Breast epithelium (tissue), 4 donors: ENCODE data around the gene SLC29A4. TPM values are rescaled to one million over a fixed set of nuclear protein-coding genes. Genes with fewer than 3 reads are reported as not detected.

Source experiments
- DNase-seq, 2 donors: peaks; one replicate each; pipeline ENCODE4 v3.0.0-alpha.2; 2019; ENCODE audit warnings: low spot score in 2 of 2
- H3K27ac ChIP-seq, 2 donors: fragments of 200-600 bp; sonication (generic) in 1 of 2; one replicate each; pipeline ENCODE4 v1.5.1; 2016 to 2019; ENCODE audit warnings: mild to moderate bottlenecking in 1 of 2
- H3K27me3 ChIP-seq, 2 donors: fragments of 200-600 bp; sonication (generic) in 1 of 2; one replicate each; pipeline versions ENCODE4 v1.5.1 to v1.6.0; 2017 to 2019; ENCODE audit warnings: control low read depth in 1 of 2, mild to moderate bottlenecking in 1 of 2
- H3K36me3 ChIP-seq: fragments of 200-600 bp; one replicate; pipeline ENCODE4 v1.5.1; 2019
- H3K4me1 ChIP-seq, 2 donors: fragments of 200-600 bp; sonication (generic); one replicate each; pipeline ENCODE4 v1.5.1; 2016 to 2019; ENCODE audit warnings: control low read depth in 1 of 2
- H3K4me3 ChIP-seq, 3 donors: fragments of 200-600 bp; sonication (generic); 1 replicate in 2 of 3; 2 replicates in 1 of 3; pipeline ENCODE4 v1.5.1; 2016 to 2019; ENCODE audit warnings: mild to moderate bottlenecking in 3 of 3, moderate library complexity in 2 of 3
- H3K9me3 ChIP-seq, 2 donors: fragments of 200-600 bp; sonication (generic) in 1 of 2; one replicate each; pipeline ENCODE4 v1.5.1; 2016 to 2019; ENCODE audit warnings: control low read depth in 1 of 2
- POLR2A ChIP-seq: fragments of 450-650 bp; IDR thresholded peaks from one replicate; pipeline ENCODE4 v1.6.1; 2016; ENCODE audit warnings: antibody characterized with exemption, mild to moderate bottlenecking, moderate library complexity
- POLR2AphosphoS5 ChIP-seq, 3 donors: sonication (generic); formaldehyde crosslinking; IDR thresholded peaks; one replicate each; pipeline ENCODE4 v1.6.1; 2017; ENCODE audit warnings: antibody characterized with exemption in 3 of 3
- intact Hi-C: fragments of 100-400 bp; cut with DNase I; formaldehyde crosslinking; loops from one replicate; pipeline ENCODE4 v1.15.1; 2023; ENCODE audit warnings: low total_unique reads
- total RNA-seq, 3 donors: library from RNA; depleted of rRNA; stranded (reverse); fragments of >200 nt; gene quantifications; one replicate each; pipeline ENCODE4 v1.1.0, GENCODE V29; 2016
- TF ChIP-seq, protein P1 (sequence below), 3 donors: fragments of 450-650 bp; IDR thresholded peaks; one replicate each; pipeline ENCODE4 v1.5.1; 2016 to 2017; ENCODE audit warnings: antibody characterized with exemption in 3 of 3, mild to moderate bottlenecking in 3 of 3, moderate library complexity in 3 of 3

The SLC29A4 gene
- total RNA-seq, 3 donors from 2014 or later, result 1.3 to 13.8 (median 2.3) TPM

DNA sequence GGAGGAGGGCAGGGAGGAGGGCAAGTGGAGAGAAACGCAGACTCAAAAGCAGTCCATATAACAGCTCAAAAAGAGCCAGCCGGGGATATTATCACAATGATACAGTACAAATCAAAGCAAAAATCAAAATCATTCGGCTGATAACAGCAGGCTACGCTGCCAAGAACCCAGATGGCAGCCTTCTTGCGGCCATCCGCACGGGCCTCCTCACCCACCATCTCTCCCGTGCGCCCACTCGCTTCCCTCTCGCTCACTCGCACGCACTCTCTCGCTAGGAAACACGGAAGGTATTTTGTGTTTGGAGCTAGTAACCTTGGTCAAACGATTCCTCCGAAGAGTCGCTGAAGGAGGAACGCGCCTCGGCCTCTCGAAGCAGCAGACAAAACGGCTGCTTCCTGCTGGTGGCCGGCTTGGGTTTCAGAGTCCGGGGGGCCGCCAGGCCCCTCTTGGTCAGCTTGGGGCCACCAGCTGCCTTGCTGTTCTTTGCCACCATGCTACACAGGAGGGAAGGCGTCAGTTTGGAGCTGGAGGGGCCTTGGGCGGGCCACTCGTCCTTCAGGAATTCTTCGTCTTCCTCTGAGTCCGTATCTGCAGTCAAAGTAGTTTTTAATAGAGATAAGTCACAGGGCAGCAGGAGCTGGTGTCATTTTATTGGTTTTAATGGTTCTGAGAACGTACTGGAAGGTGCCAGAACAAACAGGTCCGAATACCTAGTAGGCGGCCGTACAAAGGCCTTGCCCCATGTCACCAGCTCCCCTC, 68.9 kb downstream of the SLC29A4 start:
- no peak for TF ChIP-seq POLR2A
- TF ChIP-seq, protein P1, sequence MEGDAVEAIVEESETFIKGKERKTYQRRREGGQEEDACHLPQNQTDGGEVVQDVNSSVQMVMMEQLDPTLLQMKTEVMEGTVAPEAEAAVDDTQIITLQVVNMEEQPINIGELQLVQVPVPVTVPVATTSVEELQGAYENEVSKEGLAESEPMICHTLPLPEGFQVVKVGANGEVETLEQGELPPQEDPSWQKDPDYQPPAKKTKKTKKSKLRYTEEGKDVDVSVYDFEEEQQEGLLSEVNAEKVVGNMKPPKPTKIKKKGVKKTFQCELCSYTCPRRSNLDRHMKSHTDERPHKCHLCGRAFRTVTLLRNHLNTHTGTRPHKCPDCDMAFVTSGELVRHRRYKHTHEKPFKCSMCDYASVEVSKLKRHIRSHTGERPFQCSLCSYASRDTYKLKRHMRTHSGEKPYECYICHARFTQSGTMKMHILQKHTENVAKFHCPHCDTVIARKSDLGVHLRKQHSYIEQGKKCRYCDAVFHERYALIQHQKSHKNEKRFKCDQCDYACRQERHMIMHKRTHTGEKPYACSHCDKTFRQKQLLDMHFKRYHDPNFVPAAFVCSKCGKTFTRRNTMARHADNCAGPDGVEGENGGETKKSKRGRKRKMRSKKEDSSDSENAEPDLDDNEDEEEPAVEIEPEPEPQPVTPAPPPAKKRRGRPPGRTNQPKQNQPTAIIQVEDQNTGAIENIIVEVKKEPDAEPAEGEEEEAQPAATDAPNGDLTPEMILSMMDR (IDR thresholded peaks at IDR 0.05), result no peak
- no peak for TF ChIP-seq POLR2AphosphoS5 (IDR thresholded peaks at IDR 0.05)
- H3K27me3 ChIP-seq, result no peaks in the 10 kb centered on the region
- no peaks in the 10 kb centered on the region for H3K9me3 ChIP-seq
- DNase-seq, result no peak
- intact Hi-C loops, result no loop called here
- peak overlapping the region in 1 of 2 donors; percentile 43 for H3K27ac ChIP-seq
- H3K4me1 ChIP-seq, result peaks cover 7 to 16% of the 10 kb centered on the region in 2 donors
- H3K36me3 ChIP-seq, result no peaks in the 10 kb centered on the region
- H3K4me3 ChIP-seq, result peak overlapping the region in 1 of 3 donors; percentile 22

DNA sequence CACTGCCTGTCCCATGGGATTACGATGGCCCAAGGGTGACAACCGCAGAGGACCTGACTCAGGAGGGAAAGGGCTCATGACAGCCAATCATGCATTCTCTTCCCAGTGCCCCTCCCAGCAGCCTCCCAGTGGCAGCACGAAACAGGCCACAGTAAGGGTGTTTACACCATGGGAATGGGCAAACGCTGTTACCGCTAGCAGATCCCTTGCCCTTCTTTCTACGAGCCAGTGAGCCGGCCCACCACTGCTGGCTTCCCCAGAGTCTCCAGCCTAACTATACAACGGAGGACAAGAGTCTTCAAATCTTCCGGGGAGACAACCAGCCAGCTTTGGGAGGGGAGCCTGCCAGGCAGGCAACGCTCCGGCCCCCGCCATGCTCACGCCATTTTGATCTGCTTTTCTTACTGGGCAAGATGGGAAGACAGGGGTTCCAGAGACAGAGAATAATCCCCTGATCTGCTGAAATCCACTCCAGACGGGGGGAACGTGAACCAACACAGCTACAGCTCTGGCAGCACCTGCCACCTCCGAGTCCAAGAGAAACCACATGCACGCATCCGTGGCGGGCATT, 69.8 kb downstream of the SLC29A4 start:
- H3K4me3 ChIP-seq, result no peak overlapping the region
- no peak for DNase-seq
- H3K36me3 ChIP-seq, result no peaks in the 10 kb centered on the region
- no peaks in the 10 kb centered on the region for H3K9me3 ChIP-seq
- peaks cover 7 to 16% of the 10 kb centered on the region in 2 donors for H3K4me1 ChIP-seq
- TF ChIP-seq, protein P1 (IDR thresholded peaks at IDR 0.05), result no peak
- no peak for TF ChIP-seq POLR2AphosphoS5 (IDR thresholded peaks at IDR 0.05)
- TF ChIP-seq POLR2A, result no peak
- H3K27ac ChIP-seq, result peak overlapping the region in 1 of 2 donors; percentile 15
- intact Hi-C loops, result no loop called here
- H3K27me3 ChIP-seq, result no peaks in the 10 kb centered on the region

DNA sequence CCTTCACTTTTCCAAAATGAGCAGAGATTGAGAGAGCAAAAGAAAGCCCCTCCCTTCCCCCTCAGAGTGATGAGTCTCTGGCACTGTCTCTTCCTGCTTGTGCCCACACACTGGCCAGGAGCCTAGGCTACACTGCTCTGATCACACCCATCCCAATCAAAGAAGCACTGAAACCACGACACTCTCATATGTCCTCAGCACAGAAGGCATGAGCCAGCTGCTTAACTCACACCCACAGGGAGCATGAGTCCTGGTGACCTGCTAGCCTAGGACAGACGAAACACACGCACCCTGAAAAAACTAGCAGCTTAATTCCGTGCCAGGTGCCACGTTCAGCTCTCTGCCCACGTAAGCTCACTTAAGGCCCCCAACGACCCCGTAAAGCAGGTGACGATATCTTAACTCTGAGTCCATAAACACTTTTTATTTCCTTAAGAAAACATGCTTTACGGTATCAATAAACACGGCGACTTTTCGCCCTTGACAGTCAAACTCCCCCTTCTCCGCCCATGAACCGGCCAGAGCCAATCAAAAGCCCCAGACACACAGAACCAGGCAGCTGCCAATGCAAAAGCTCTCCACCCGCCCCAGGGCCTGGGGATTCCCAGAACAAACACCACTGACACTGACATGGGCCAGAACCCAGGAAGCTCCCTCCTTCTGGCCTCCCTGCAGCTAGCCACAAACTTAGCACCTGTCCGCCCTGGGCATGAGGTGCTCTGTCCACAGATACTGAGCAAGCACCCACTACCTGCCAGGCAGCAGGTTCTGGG, 71.9 kb downstream of the SLC29A4 start:
- Histone ChIP-seq H3K4me1 (peaks cover 7 to 21% of the 10 kb centered on the region in 2 donors), H3K27ac (peak overlapping the region; percentile 56 to 60), H3K9me3 (no peaks in the 10 kb centered on the region), H3K4me3 (peak overlapping the region in 1 of 3 donors; percentile 17), H3K27me3 (no peaks in the 10 kb centered on the region), H3K36me3 (no peaks in the 10 kb centered on the region)
- intact Hi-C loops, result no loop called here
- TF ChIP-seq, protein P1 (IDR thresholded peaks at IDR 0.05), result no peak
- peak in 1 of 3 donors; percentile 34 for TF ChIP-seq POLR2AphosphoS5 (IDR thresholded peaks at IDR 0.05)
- peak; percentile 84 to 93 for DNase-seq

Other genes with a start within 250 kb of the SLC29A4 start
- 10 to 100 TPM; 10.2 to 17.0 (median 12.8) TPM for gene RBAK, start 237.1 kb upstream of the SLC29A4 start, total RNA-seq
- gene WIPI2, start 92.7 kb upstream of the SLC29A4 start, total RNA-seq, result 10 to 100 TPM; 55.7 to 69.8 (median 56.0) TPM
- 10 to 100 TPM; 32.2 to 72.4 (median 36.9) TPM for gene TNRC18, start 140.9 kb downstream of the SLC29A4 start, total RNA-seq
- 1 to 10 TPM; 3.7 to 4.6 (median 4.0) TPM for gene FBXL18, start 230.9 kb downstream of the SLC29A4 start, total RNA-seq
- gene ACTB, start 247.7 kb downstream of the SLC29A4 start, total RNA-seq, result 1,000 to 10,000 TPM; 1,501 to 2,393 (median 1,834) TPM